Daoy (cell line): ENCODE results near the gene CADPS. TPM values are rescaled to one million over a fixed set of nuclear protein-coding genes. Genes with fewer than 3 reads are reported as not detected.

Experiments
- DNase-seq: peaks from one replicate; pipeline ENCODE4 v3.0.0-alpha.2; 2015; ENCODE audit warnings: low read depth
- total RNA-seq: library from RNA; depleted of rRNA; stranded (reverse); fragments of >200 nt; shearing (Covaris generic); gene quantifications from 2 replicates; pipeline ENCODE4 v1.2.3, GENCODE V29; 2014

CADPS gene
- total RNA-seq, 1 experiment from 2014 or later = not detected

DNA sequence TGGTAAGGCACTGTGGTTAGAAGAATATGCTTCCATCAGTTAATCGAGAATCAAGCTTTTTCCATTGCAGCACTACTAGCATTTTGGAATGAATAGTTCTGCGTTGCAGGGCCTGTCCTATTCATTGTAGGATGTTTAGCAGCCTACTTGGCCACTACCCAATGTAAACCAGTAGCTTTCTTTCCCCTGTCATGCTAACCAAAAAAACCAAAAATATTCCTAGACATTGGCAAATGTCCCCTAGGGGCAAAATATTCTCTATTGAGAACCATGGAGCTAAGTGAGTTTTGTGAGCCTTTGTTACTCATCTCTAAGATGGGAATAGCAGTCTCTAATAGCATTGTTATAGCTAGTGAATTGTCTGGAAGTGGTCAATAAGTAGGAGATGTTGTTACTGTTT, 187.2 kb downstream of the CADPS start:
- DNase-seq = peak; percentile 19

- no peak for DNase-seq
Observed at GRCh38 chr3:62686503-62687294, 188.5 kb downstream of the CADPS start.

- DNase-seq = no peak
Observed at GRCh38 chr3:62682826-62683225, 192.4 kb downstream of the CADPS start.

DNA sequence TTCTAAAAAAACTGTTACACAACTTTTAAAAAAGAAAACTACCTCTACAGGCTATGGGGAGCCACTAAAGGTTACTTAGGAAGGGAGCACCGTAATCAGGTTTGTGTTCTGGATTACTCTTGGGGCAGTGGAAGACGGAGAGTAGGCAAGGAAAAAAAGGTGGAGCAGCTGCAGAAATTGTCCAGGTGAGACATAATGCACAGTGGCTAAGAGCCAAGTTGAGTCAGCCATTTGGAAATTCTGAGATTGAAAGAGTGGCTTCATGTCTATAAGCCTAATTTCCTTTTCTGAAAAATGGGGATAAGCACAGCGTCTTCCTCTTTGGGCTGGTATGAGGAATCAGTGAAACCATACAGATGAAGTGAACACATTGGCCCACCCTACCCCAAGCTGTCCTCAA, 195.2 kb downstream of the CADPS start:
- no peak for DNase-seq

- no peak for DNase-seq
Observed at GRCh38 chr3:62678841-62679240, 196.4 kb downstream of the CADPS start.

GRCh38 chr3:62677926-62678325, 197.3 kb downstream of the CADPS start:
- DNase-seq = no peak

GRCh38 chr3:62676689-62677271, 198.4 kb downstream of the CADPS start:
- DNase-seq = no peak

DNA sequence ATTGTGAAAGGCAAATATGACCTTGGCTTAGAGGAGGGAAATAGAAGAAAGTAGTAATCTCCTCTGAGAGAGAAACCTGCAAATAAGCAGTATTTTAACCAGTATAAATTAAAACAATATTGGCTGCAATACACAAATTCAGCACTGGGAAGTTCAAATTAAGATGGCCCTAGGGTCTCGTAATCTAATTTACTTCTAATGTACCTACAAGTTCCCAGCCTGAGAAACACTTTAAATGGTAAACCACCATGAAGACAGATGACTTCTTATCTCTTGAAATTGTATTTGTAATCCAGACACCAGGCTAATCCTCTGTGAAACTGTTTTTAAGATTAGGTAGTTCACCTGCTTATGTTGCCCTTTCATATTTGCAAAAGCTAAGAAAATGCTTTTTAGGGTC, 199.7 kb downstream of the CADPS start:
- no peak for DNase-seq

DNA sequence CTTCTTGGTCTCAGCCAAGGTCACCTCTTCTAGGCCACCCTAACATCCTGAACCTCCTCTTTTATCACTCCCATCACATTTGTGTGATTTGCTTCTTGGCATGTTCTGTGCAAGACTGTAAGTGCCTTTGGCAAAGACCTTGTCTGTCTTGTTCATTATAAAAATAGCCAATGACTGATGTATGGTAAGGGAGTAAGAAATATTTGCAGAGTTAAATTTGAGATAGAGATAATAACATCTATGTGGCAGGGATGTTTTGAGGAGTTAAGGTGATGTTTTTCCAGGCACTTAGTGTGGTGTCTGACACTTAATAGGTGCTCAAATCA, 202.3 kb downstream of the CADPS start:
- DNase-seq = no peak

DNA sequence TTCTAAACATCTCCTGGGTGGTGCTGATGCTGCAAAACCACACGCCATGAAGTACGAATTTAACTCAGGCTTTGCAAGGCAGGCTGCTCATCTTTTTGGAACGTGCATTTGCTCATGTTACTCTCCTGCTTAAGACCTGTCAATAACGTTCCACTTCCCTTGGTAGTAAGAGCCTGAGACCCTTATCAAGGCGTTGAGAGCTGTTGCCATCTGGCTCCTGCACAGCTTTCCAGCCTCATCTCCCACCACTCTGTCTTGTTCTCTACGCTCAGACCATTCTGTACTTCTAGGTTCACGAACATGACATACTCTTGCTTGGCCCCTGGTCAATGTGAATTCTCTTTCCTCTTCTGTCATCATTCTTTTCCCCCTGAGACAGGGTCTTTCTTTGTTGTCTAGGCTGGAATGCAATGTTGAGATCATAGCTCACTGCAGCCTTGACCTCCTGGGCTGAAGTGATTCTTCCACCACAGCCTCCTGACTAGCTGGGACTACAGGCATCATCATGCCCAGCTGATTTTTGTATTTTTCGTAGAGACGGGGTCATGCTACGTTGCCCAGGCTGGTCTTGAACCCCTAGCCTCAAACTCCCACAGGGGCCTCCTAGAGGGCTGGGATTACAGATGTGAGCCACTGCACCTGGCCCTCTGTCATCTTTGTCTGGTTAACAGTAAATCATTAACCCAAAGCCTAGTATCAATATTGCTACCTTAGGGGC, 202.8 kb downstream of the CADPS start:
- DNase-seq = no peak

GRCh38 chr3:62670351-62670750, 204.9 kb downstream of the CADPS start:
- DNase-seq = no peak

- no peak for DNase-seq
Observed at GRCh38 chr3:62669161-62669560, 206.1 kb downstream of the CADPS start.

DNA sequence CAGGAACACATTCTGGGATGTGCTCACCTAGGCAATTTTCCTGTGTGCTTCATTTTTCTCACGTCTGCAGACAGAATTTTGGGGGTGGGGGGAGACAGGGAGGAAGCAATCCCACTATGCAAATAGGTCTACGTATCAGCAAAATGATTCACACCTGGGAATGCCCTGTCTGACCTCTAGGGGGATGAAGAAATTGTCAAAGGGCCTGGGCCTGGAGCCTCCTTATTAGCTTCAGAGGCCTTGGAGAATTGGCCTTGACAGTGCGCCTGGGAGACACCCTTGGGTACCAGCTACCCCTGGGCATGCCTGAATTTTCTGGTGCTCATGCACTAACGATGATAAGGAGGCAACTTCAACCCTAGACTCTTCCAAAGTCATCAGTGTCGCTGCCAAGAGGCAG, 207.5 kb downstream of the CADPS start:
- DNase-seq = no peak

GRCh38 chr3:62665627-62666437, 209.4 kb downstream of the CADPS start:
- DNase-seq = peak; percentile 65

- DNase-seq = no peak
Observed at GRCh38 chr3:62662677-62663076, 212.5 kb downstream of the CADPS start.

DNA sequence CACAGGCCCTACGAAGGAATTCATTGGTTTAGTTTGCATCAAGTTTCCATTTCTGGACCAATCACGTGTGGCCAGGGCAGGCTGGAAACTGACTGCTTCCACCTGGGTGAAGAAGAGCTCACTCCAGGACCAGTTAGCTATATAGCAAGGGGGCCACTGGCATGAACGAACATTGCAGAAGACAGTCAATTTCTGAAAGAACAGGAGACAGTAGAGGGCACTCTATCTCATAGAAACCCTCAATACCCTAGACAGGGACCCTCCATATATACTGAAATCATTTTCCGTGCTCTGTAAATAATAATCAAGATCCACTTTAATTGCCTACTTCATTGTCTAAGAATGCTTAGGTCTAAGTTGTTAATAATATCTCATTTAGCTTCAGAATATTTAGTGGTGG, 215.6 kb downstream of the CADPS start:
- no peak for DNase-seq

DNA sequence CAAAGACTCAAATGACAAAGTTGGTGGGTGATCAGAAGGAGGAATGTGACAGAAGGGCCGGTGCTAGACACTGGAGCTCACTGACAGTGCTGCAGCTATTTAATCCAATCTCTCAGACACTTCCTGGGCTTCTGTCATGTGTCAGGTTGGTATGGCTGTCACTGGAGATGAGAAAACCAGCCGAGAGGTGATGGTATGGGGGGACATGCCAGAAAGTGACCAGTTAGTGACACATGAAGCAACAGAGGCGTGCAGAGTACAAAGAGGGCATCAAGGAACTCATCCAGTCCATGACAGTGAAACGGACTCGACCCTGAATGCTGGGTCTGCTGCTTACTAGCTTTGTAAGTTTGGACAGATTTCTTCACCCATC, 219.5 kb downstream of the CADPS start:
- no peak for DNase-seq

DNA sequence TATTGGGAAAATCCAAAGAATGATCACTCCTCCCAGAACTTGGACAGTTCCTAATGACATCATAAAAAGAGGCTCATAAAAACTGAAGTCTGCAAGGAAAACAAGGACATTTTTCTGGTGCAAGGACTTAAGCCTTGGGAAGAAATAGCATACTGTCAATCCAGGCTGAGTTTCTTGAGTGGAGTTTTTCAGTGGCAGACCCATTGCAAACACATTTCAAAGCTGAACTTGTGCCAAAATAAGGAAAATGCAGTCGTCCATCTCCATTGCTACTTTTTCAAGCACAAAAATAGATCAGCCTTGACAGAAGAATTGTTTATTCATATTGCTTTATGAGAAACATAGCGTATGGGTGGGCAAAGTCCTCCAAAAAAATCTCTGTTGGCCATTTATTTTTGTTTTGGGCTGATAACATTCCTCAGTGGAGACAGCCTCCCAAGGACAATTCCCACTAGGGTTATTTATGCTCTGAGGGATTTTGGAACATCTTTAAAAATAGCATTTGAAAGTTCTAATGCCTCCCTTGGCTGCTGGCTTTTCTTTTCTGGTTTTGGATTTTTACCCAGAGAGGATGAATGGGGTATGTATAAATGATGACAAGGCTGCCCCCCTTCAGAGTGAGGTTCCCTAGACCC, 220.0 kb downstream of the CADPS start:
- no peak for DNase-seq

DNA sequence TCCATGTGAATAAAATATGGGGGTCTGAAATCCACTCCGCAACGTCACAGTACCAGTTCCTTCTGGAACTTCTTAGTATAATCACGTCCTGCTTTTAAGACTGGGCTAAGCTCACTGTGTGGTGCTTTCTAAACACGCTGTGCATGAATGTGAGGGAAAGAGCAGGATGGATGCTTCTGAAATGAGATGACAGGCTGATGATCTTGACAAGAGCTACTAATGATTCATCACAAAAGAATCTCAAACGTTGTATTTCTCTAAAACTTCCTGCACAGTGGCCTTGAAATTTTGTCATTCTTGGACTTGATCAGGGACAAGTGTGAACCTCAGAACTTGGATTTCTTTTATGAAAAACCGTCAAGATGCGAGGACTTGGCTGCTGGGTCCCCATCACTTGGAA, 221.4 kb downstream of the CADPS start:
- DNase-seq = no peak

GRCh38 chr3:62647711-62648110, 227.5 kb downstream of the CADPS start:
- DNase-seq = no peak

DNA sequence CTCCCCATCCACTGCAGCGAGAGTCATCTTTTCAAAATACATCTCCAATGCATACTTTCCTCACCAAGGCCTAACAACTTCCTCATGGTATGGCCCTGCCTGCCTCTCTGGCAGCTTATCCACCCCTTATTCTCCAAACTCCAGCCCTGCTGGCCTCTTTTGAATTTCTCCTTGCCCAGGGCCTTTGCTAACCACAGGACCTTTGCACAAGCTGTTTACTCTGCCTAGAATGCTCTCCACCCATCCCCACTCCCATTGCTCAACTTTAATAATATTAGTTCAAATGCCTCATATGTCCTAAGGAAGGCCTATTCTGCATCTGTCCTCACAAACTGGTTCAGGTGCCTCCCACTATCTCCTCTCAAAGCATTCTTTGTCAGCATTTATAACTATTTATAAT, 230.7 kb downstream of the CADPS start:
- DNase-seq = no peak

- no peak for DNase-seq
Observed at GRCh38 chr3:62638316-62638715, 236.9 kb downstream of the CADPS start.
